ENCODE results near the gene GPR68. TPM values are rescaled to one million over a fixed set of nuclear protein-coding genes. Genes with fewer than 3 reads are reported as not detected.
"Not testable (repeated sequence)": the region's sequence is repeated elsewhere in the genome, so short reads cannot be mapped to it uniquely, and the experiment has no call there.

The GPR68 gene
- total and polyA plus RNA-seq, 7 experiments from 2014 or later: 0.67 to 38.6 (median 1.6) TPM; not detected in 1

- CTCF ChIA-PET: interaction anchor here (0.5 to 0.7 kb wide), 3 partner anchors 166 to 371 kb away, joined by 3 to 4 read pairs (median 3); no protein-coding TSS in a partner anchor
- Histone ChIP-seq H3K27ac (ENCODE audit: low read depth, low read length) (no peak overlapping the region), H3K9me3 (ENCODE audit: control insufficient read depth in 2 of 3, low read length in 3 of 3) (no peaks in the 10 kb centered on the region), H3K27me3 (ENCODE audit: control insufficient read depth in 2 of 2, insufficient read depth in 2 of 2, low read length in 2 of 2) (no peaks in the 10 kb centered on the region), H3K4me1 (ENCODE audit: control insufficient read depth in 2 of 2, insufficient read depth in 2 of 2, low read length in 2 of 2) (no peaks in the 10 kb centered on the region), H3K4me3 (ENCODE audit: low read length) (no peak overlapping the region), H3K36me3 (ENCODE audit: control insufficient read depth in 2 of 3, insufficient read depth in 3 of 3, low read length in 3 of 3) (peaks cover 8 to 68% (median 18%) of the 10 kb centered on the region in 3 experiments)
- peaks cover 0 to 8% (median 0%) of the 10 kb centered on the region in 7 donors for H3K4me1 Mint-ChIP-seq
- H3K27ac Mint-ChIP-seq: no peak overlapping the region
- no peak overlapping the region for H3K4me3 Mint-ChIP-seq
- DNase-seq (no peak), ATAC-seq (no peak)
- intact Hi-C loops (cut with micrococcal nuclease): no loop called here
- POLR2A ChIA-PET: no interaction called here
- H3K9me3 Mint-ChIP-seq: no peaks in the 10 kb centered on the region
- peaks cover 11 to 55% (median 45%) of the 10 kb centered on the region in 5 donors for H3K36me3 Mint-ChIP-seq
- H3K27me3 Mint-ChIP-seq: no peaks in the 10 kb centered on the region
Measured at GRCh38 chr14:91186515-91187066, 57.9 kb downstream of the GPR68 start.

DNA sequence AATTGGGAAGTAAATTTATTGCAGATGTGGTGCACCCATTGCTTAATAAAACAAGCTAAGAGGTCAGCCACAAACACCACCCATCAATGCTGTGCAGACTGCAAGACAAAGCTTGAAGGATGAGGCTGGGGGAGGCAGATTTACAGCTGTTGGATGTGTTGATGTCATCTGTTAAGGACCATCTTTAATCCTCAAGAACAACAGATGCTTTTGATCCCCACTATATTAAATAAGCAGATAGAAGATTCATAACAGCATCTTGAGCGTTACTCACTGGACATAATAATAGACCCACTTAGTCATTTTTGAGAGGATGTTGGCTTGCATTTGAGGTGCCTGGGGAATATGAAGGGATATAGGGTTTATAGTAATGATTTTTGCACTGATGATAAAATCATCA is 58.8 kb downstream of the GPR68 start:
- H3K4me1 ChIP-seq (ENCODE audit: control insufficient read depth in 2 of 2, insufficient read depth in 2 of 2, low read length in 2 of 2): no peaks in the 10 kb centered on the region
- ChIA-PET CTCF (interaction anchor here (0.6 to 1.0 kb wide), 2 partner anchors 80 to 103 kb away, joined by 3 to 6 read pairs; no protein-coding TSS in a partner anchor), POLR2A (no interaction called here)
- H3K9me3 ChIP-seq (ENCODE audit: control insufficient read depth in 2 of 3, low read length in 3 of 3): no peaks in the 10 kb centered on the region
- H3K27ac ChIP-seq (ENCODE audit: low read depth, low read length): no peak overlapping the region
- no peak overlapping the region for H3K27ac Mint-ChIP-seq
- H3K9me3 Mint-ChIP-seq: no peaks in the 10 kb centered on the region
- no peaks in the 10 kb centered on the region for H3K27me3 Mint-ChIP-seq
- H3K36me3 Mint-ChIP-seq: peaks cover 9 to 55% (median 45%) of the 10 kb centered on the region in 5 donors
- DNase-seq (no peak), ATAC-seq (no peak)
- intact Hi-C loops (cut with micrococcal nuclease): no loop called here
- H3K27me3 ChIP-seq (ENCODE audit: control insufficient read depth in 2 of 2, insufficient read depth in 2 of 2, low read length in 2 of 2): no peaks in the 10 kb centered on the region
- H3K36me3 ChIP-seq (ENCODE audit: control insufficient read depth in 2 of 3, insufficient read depth in 3 of 3, low read length in 3 of 3): peaks cover 14 to 68% (median 16%) of the 10 kb centered on the region in 3 experiments
- H3K4me1 Mint-ChIP-seq: peaks cover 0 to 12% (median 0%) of the 10 kb centered on the region in 7 donors
- no peak overlapping the region for H3K4me3 ChIP-seq (ENCODE audit: low read length)
- H3K4me3 Mint-ChIP-seq: no peak overlapping the region

DNA sequence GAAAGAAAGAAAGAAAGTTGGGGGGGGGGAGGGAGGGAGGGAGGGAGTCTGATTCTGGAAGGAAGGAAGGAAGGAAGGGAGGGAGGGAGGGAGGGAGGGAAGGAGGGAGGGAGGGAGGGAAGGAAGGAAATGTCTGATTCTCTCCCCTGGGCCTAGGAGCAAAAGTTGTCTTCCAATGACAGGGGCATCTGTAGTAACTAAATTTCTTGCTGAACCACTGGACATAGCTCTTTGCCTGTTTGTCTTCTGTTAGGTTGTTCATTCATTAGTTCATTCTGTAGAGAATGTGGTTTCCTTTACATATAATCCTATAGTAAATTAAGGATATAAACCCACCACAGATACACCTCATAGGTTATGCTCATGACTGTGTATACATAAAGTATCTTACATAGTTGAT is 59.9 kb downstream of the GPR68 start:
- H3K9me3 Mint-ChIP-seq: no peaks in the 10 kb centered on the region
- peaks cover 3 to 49% (median 39%) of the 10 kb centered on the region in 5 donors for H3K36me3 Mint-ChIP-seq
- H3K4me1 ChIP-seq (ENCODE audit: control insufficient read depth in 2 of 2, insufficient read depth in 2 of 2, low read length in 2 of 2): no peaks in the 10 kb centered on the region
- no peaks in the 10 kb centered on the region for H3K9me3 ChIP-seq (ENCODE audit: control insufficient read depth in 2 of 3, low read length in 3 of 3)
- POLR2A ChIA-PET: interaction anchor here (1.3 kb wide), 1 partner anchor 10 kb away, joined by 3 read pairs; no protein-coding TSS in a partner anchor
- no peak overlapping the region for H3K4me3 ChIP-seq (ENCODE audit: low read length)
- H3K4me3 Mint-ChIP-seq: no peak overlapping the region
- no peak for DNase-seq
- peaks cover 0 to 13% (median 0%) of the 10 kb centered on the region in 7 donors for H3K4me1 Mint-ChIP-seq
- intact Hi-C loops (cut with micrococcal nuclease): no loop called here
- H3K27ac ChIP-seq (ENCODE audit: low read depth, low read length): no peak overlapping the region
- H3K36me3 ChIP-seq (ENCODE audit: control insufficient read depth in 2 of 3, insufficient read depth in 3 of 3, low read length in 3 of 3): peaks cover 11 to 60% (median 16%) of the 10 kb centered on the region in 3 experiments
- peak overlapping the region in 1 of 9 donors; percentile 25 for H3K27ac Mint-ChIP-seq
- no peak for ATAC-seq
- H3K27me3 Mint-ChIP-seq: no peaks in the 10 kb centered on the region
- no peaks in the 10 kb centered on the region for H3K27me3 ChIP-seq (ENCODE audit: control insufficient read depth in 2 of 2, insufficient read depth in 2 of 2, low read length in 2 of 2)
- CTCF ChIA-PET: no interaction called here

DNA sequence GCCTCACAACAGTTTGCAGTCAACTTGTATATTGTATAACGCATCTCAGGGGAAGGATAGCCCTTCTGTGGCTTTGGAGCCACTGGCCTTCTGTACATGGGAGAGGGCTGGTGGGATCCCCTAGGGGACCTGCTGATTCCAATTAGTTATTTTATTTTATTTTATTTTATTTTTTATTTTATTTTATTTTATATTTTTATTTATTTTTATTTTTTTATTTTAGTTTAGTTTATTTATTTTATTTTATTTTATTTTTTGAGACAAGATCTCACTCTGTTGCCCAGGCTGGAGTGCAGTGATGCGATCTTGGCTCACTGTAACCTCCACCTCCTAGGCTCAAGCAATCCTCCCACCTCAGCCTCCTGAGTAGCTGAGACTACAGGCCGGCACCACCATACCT is 61.8 kb downstream of the GPR68 start:
- H3K27me3 ChIP-seq (ENCODE audit: control insufficient read depth in 2 of 2, insufficient read depth in 2 of 2, low read length in 2 of 2); H3K27ac Mint-ChIP-seq; H3K4me1 ChIP-seq (ENCODE audit: control insufficient read depth in 2 of 2, insufficient read depth in 2 of 2, low read length in 2 of 2); POLR2A ChIA-PET; H3K27me3 Mint-ChIP-seq; H3K9me3 Mint-ChIP-seq; H3K4me3 ChIP-seq (ENCODE audit: low read length); intact Hi-C loops (cut with micrococcal nuclease); H3K9me3 ChIP-seq (ENCODE audit: control insufficient read depth in 2 of 3, low read length in 3 of 3); DNase-seq; H3K4me3 Mint-ChIP-seq; H3K27ac ChIP-seq (ENCODE audit: low read depth, low read length); ATAC-seq: not testable (repeated sequence)
- H3K36me3 ChIP-seq (ENCODE audit: control insufficient read depth in 2 of 3, insufficient read depth in 3 of 3, low read length in 3 of 3): peaks cover 5 to 52% (median 9%) of the 10 kb centered on the region in 3 experiments
- Mint-ChIP-seq H3K36me3 (peaks cover 3 to 41% (median 24%) of the 10 kb centered on the region in 5 donors), H3K4me1 (peaks cover 0 to 16% (median 0%) of the 10 kb centered on the region in 7 donors)
- CTCF ChIA-PET: interaction anchor here (1.0 kb wide), 1 partner anchor 9 kb away, joined by 4 read pairs; no protein-coding TSS in a partner anchor

Other genes with a start within 250 kb of the GPR68 start
- gene RPS6KA5, start 184.1 kb downstream of the GPR68 start, total RNA-seq: 10 to 100 TPM; 31.9 to 43.5 (median 34.3) TPM
- gene RPS6KA5, start 184.1 kb downstream of the GPR68 start, polyA plus RNA-seq: 10 to 100 TPM; 17.7 to 26.8 TPM
- 100 to 1,000 TPM in 2 of 5 experiments, 10 to 100 TPM in 3; 63.7 to 108 (median 95.9) TPM for gene DGLUCY, start 130.6 kb downstream of the GPR68 start, total RNA-seq
- 10 to 100 TPM; 31.1 to 41.7 TPM for gene DGLUCY, start 130.6 kb downstream of the GPR68 start, polyA plus RNA-seq
- gene CCDC88C, start 173.1 kb upstream of the GPR68 start, total RNA-seq: 100 to 1,000 TPM; 189 to 324 (median 277) TPM
- gene CCDC88C, start 173.1 kb upstream of the GPR68 start, polyA plus RNA-seq: 10 to 100 TPM; 23.6 to 44.9 TPM